NCI-H82 treated with DMSO at 0.1 percent for 48 hours (cell line): ENCODE data around the gene ACOT6.
A peak's percentile ranks its signal among the peaks of the same experiment; 100 is the strongest.
"Not testable (repeated sequence)": the region's sequence is repeated elsewhere in the genome, so short reads cannot be mapped to it uniquely, and the experiment has no call there.

ENCODE experiments used
- DNase-seq: peaks from one replicate; lab custom pipeline; 2025; ENCODE audit not compliant: unreplicated experiment; lab: John Stamatoyannopoulos, UW

ACOT6 gene

GRCh38 chr14:73612339-73613045 is at the start of gene ACOT6:
ACOT6 (plus strand) TSS chr14:73612517; CDS start chr14:73612572, 55 bp downstream.
- DNase-seq = peak; percentile 36

GRCh38 chr14:73562696-73563095 is 49.6 kb upstream of the ACOT6 start:
- DNase-seq = not testable (repeated sequence)

GRCh38 chr14:73566431-73566830 is 45.9 kb upstream of the ACOT6 start:
- DNase-seq = not testable (repeated sequence)

- not testable (repeated sequence) for DNase-seq
Measured at GRCh38 chr14:73566935-73567334, 45.4 kb upstream of the ACOT6 start.

GRCh38 chr14:73567358-73567757 is 45.0 kb upstream of the ACOT6 start:
- DNase-seq = no peak

GRCh38 chr14:73567951-73568885 is 44.1 kb upstream of the ACOT6 start:
- no peak for DNase-seq

GRCh38 chr14:73568886-73569184 is 43.5 kb upstream of the ACOT6 start:
- not testable (repeated sequence) for DNase-seq

- DNase-seq = peak; percentile 24
Measured at GRCh38 chr14:73569185-73569958, 42.9 kb upstream of the ACOT6 start, which contains the start of gene ACOT2. ACOT2 (plus strand) TSS chr14:73569213; CDS start chr14:73569241, 28 bp downstream.

- not testable (repeated sequence) for DNase-seq
Measured at GRCh38 chr14:73570913-73571312, 41.4 kb upstream of the ACOT6 start.

- DNase-seq = not testable (repeated sequence)
Measured at GRCh38 chr14:73573034-73573433, 39.3 kb upstream of the ACOT6 start.

- DNase-seq = not testable (repeated sequence)
Measured at GRCh38 chr14:73573740-73574139, 38.6 kb upstream of the ACOT6 start.

- DNase-seq = not testable (repeated sequence)
Measured at GRCh38 chr14:73574251-73574650, 38.1 kb upstream of the ACOT6 start.

GRCh38 chr14:73576391-73576790 is 35.9 kb upstream of the ACOT6 start:
- DNase-seq = no peak

- not testable (repeated sequence) for DNase-seq
Measured at GRCh38 chr14:73577214-73577613, 35.1 kb upstream of the ACOT6 start.

- DNase-seq = not testable (repeated sequence)
Measured at GRCh38 chr14:73582102-73582979, 30.0 kb upstream of the ACOT6 start.

GRCh38 chr14:73588695-73589094 is 23.6 kb upstream of the ACOT6 start:
- DNase-seq = no peak

GRCh38 chr14:73589116-73589515 is 23.2 kb upstream of the ACOT6 start:
- DNase-seq = no peak

- DNase-seq = not testable (repeated sequence)
Measured at GRCh38 chr14:73590673-73591004, 21.7 kb upstream of the ACOT6 start.

- no peak for DNase-seq
Measured at GRCh38 chr14:73591690-73592449, 20.4 kb upstream of the ACOT6 start, which contains the start of gene ACOT4. ACOT4 (plus strand) TSS chr14:73591873; CDS start chr14:73591960, 87 bp downstream.
